T-helper 1 cell treated with Interleukin-12 subunit alpha and Interleukin-12 subunit beta and Interleukin-4 antibody, amounts not matched to agents 30 ng/mL and 1 ng/mL, for 36 hours (primary cell): ENCODE measurements around the gene ARSA. TPM values are rescaled to one million over a fixed set of nuclear protein-coding genes. Genes with fewer than 3 reads are reported as not detected.
"Not testable (repeated sequence)": the region's sequence is repeated elsewhere in the genome, so short reads cannot be mapped to it uniquely, and the experiment has no call there.

ENCODE experiments used
- intact Hi-C: fragments of 100-400 bp; cut with micrococcal nuclease; formaldehyde crosslinking; loops from one replicate; pipeline ENCODE4 v1.15.1; 2024
- total RNA-seq: library from RNA; stranded (reverse); gene quantifications from 2 replicates; pipeline ENCODE4 v1.2.3, GENCODE V29; 2022

ARSA gene
- total RNA-seq, 1 donor from 2014 or later: 60.6 TPM

DNA sequence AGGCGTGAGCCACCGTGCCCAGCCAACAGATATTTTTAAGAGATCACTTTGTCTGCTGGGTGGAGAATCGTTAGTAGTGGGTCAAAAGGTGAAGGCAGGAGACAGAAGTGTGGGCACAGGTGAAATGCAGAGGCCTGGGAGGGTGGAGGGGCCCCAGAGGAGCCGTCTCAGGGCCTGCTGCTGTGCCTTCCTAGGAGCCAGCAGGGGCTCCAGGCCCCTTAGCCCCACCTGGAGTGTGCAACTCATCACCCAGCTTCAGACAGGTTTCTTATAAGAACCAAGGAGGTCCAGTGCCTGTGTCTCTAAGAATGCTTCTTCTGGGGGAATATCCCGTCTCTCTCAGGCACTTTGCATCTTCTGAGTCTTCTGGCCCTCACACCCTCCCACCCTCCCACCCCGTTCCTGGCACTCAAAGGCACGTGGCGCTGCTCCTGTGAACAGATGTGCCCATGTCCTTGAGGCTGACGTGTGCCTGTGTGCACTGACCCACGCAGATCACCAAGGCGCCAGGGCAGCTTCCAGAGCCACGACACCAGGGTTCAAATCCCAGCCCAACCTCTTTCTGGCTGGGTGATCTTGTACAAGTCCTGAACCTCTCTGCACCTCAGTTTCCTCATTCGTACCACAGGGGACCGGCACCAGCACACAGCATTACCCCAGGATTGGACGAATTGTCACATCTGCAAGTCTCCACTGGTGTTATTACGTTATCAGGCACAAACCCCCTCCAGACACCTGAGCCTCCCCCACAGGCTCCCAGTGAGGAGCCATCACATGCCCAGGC lies 3.4 kb downstream of the ARSA start:
- intact Hi-C loops: loop anchor here (5.0 kb wide), 1 partner anchor 422 kb away; the partner anchor contains the start of gene SELENOO

DNA sequence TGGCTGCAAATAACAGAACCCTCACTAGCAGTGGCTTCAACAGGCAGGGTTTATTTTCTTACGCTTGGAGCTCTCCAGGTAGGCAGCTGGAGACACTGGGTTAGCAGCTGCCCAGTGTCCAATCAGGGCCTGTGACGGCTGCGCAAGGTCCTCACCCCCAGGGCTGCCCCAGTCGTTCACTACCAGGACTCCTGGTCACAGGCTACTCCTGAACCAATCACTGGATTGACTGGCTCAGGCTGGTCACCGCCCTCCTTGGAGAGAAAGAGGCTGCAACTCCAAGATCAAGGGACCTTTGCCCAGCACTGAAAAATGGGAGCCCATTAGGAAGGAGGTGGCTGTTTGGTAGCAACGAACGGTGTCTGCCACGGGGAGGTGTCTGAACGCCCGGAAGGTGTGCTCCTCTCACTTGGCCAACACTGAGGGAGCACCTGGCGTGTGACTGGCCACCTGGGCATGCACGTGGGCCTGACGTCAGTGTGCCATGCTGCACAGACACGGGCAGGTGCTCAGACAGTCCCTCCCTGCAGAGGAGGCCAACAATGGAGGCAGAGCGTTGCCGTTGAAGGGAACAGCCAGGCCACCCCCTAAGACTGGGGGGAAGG lies 5.1 kb downstream of the ARSA start:
- intact Hi-C loops: loop anchor here (5.0 kb wide), 1 partner anchor 421 kb away; the partner anchor contains the start of gene SELENOO

DNA sequence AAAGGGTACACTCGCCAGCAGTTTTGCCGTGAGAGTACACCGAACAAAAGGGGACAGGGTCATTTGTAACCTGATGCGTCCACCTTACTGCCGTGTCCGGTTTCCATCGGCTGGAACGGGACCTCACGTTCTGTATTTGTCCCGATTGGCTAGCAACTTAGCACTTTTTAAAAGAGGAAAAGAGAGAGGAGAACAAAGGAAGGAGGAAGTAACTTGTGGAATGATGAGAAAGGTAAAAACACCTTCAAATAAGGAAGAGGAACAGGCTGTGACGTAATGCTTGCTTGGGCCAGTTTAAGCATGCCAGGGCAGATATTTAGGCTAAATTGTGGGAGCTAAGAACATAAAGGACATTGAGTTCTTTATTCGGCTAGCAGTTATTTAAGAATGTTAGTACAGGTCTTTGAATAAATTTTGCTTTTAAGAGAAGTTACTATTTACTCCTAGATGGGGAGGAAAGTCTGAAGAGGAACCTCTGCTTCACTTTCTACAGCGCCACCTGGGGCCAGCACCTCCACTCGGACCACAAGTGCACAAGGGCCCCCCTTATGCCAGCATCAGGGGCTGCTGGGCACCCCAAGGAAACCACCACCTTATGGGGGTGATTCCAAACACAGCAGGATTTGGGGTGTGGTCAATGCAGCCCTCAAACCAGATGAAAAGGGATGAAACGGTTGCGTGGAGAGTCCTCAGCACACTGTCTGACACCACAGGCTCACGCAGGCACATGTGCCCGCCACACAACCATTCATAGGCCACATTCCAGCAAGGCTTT lies 5.8 kb downstream of the ARSA start:
- intact Hi-C loops: loop anchor here (1.0 to 5.0 kb wide), 12 partner anchors 40 to 473 kb away; partner anchors contain the start of genes CHKB, MAPK11, SBF1 and SCO2

DNA sequence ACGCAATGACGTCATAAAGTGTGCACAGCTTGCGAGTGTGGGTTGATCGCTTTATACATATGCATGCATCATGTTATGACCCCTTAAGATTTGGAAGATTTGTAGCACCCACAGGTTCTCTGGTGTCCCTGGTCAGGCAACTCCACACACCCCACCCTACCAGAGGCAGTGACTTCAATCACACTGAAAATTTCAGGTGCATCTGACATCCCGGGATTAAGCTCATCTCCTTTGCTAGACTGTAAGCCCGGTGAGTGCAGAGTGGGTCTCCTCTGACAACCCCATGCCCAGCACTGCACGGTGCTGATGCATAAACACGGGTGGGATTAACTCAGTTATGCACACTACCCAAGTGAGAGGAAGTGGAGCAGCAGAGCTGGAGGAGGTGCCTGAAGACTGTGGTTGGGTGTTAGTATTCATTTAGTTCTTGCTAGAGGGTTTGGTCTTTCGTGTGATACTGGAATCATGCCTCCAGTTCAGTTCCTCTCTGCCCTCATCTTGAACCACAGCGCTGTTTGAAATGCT lies 6.5 kb downstream of the ARSA start:
- intact Hi-C loops: loop anchor here (1.0 to 5.0 kb wide), 12 partner anchors 39 to 473 kb away; partner anchors contain the start of genes CHKB, MAPK11, SBF1 and SCO2

DNA sequence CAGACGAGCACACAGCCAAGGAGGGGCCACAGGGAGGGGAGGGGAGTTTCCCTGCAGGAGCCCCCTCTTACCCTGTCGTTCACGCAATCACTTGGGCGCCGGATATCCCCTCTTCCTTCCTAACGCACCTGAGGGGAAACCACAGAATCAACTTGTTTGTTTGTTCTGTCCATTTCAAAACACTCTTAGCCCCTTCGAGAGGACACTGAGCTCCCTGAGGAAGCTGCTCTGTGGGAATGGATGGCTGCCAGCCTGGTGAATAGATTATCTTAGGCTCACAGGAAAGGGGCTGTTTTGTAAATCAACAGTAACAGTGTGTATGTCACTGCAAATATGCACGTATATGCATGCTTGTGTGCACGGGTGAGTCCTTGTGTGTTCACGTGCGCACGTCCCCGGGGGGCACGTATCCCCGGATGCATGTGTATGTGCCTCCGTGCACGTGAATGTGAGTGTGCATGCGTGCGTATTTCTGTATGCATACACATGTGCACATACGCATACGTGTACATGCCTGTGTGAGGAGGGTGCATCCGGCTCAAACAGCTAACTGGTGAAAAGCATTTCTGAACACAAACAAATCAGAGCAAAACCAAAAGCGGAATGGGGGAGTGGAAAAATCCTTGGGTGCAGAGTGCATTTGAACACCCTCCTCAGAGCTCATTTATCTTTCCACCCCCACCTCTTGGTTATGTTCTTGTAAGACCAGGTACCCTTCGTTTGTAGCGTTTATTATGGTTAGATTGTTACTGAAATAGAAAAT lies 7.2 kb downstream of the ARSA start:
- intact Hi-C loops: loop anchor here (1.0 to 5.0 kb wide), 16 partner anchors 8 to 472 kb away; partner anchors contain the start of genes ARSA, CHKB, MAPK11 and NCAPH2

DNA sequence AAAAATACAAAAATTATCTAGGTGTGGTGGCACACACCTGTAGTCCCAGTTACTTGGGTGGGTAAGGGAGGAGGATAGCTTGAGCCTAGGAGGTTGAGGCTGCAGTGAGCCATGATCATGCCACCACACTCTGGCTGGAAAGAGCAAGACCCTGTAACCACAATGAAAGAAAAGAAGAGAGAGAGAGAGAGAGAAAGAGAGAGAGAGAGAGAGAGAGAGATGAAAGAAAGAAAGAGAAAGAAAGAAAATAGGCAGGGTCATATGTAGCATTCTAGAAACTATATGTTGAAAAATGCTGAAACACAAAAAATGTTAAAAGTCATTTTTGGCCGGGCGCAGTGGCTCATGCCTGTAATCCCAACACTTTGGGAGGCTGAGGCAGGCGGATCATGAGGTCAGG lies 13.7 kb downstream of the ARSA start:
- intact Hi-C loops: not testable (repeated sequence)

DNA sequence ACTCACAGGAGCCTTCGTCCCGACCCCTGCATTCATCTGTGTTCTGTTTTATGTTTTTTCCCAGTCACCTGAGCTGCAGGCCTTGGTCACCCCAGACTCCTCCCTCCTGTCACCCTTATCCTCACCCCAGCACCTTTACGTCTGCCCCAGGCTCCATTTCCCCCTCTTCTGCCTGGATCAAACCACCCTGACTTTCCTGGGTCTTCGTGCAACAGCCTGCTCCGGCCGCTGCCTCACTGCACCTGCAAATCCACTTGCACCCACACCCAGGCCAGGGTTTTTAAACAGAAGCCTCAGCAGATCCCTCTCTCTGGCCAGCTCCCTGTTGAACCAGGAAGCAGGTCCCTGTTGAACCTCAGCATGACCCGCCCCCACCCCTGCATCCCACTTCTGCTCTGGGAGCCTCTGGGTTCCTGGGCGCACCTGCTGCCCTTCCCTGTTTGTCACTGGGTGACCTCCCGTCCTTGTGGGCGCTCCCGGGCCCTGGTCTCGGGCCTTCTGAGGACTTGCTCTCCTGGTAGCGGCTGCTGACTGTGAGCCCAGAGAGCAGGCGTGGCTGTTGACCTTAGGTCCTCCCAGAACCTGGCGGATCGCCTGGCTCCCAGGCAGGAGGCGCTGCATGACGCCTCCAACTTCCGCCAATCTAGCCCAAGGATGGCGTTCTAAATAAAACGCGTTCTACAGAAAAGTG lies 14.5 kb downstream of the ARSA start:
- intact Hi-C loops: loop anchor here (2.0 kb wide), 1 partner anchor 51 kb away; the partner anchor contains the start of gene SYCE3

DNA sequence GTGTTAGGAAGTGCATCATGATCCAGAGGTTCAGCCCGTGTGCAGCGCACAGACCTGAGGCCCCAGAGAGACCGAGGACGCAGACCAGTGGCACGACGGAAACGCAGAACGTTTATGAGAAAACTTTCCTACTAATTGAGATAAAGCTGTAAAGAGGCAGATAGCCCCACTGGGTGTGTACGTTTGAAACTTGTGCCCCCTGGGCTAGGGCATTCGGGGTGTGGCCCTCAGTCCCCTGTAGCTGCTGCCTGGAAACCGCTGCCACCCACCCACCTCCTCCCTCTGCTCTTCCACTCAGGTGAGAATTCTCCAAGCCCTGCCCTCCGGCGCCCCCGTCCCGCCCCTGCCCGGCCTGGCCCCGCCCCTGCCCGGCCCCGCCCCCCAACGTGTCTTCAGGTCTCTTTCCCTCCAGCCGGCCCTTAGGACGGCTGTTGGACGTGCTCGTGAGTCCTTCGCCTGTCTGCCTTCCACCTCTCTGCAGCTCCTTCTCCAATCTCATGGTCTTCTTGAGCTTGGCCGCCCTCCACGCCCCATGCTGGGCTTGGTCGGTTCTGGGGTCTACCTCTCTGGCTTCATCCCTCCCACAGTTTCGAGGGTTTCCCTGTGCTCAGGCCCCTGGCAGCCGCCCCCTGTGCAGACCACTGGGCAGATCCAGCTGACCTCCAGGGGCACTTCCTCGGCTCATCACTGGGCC lies 15.3 kb downstream of the ARSA start:
- intact Hi-C loops: loop anchor here (2.0 kb wide), 1 partner anchor 50 kb away; the partner anchor contains the start of gene SYCE3

DNA sequence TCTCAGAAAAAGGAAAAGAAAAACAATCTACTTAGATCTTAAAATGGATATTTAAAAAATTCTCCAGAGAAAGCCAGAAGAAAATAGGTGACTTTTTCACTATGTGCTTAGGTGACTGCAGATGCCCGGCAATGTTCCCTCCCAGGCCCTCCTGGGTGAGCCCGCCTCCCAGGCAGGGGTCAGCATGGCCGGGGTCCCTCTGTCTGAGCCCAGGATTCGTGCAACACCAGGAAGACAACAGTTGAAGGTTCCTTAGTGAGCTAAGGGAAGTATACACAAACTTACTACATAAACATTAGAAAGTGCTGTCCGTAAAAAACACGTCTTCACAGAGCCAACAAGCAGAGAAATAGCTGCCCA lies 15.8 kb downstream of the ARSA start:
- intact Hi-C loops: loop anchor here (2.0 kb wide), 1 partner anchor 49 kb away; the partner anchor contains the start of gene SYCE3

DNA sequence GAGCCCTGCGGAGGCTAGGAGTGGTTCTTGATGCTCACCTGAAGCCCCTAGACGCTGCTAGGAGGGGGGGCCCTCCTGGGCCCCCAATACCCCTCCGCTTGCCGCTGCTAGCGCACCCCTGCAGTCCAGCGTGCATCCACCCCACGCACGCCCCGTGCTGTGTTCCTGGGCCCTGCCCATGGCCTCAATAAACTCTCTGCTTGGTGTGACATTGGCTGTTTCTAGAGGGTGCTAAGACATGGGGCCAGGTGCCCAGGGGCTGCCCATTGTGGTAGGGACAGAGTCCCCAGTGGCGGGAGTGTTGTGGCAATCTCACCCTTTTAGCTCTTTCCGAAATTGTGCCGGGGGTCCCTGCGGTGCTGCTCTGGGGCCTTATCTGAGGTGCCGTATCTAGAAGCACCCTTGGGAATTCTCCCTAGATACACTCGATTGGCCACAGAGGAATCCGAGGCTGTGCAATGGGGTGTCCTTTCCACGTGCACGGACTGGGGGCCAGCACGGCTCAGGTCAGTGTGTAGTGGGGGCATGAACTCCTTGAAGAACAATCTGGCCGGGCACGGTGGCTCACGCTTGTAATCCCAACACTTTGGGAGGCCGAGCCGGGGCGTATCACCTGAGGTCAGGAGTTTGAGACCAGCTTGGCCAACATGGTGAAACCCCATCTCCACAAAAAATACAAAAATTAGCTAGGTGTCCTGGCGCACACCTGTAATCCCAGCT lies 16.5 kb downstream of the ARSA start:
- intact Hi-C loops: loop anchor here (2.0 kb wide), 1 partner anchor 49 kb away; the partner anchor contains the start of gene SYCE3

DNA sequence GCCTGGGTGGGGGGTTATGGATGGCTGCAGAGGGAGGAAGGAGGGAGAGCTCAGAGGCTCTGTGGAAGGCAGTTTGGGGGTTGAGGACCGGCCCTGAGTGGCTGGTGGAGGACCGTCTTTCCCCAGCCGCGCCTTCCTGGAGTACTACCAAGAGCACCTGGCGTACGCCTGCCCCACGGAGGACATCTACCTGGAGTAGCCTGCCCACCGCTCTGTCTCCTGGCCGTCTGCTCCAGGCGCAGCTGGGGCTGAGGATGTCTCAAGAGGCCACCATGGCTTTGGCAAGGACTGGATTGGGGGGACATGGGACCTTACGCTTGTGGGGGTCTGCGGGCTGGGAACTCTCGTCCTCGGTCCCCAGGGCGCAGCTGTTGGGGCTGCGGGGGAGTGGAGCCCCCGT lies 17.4 kb downstream of the ARSA start:
- intact Hi-C loops: no loop called here

DNA sequence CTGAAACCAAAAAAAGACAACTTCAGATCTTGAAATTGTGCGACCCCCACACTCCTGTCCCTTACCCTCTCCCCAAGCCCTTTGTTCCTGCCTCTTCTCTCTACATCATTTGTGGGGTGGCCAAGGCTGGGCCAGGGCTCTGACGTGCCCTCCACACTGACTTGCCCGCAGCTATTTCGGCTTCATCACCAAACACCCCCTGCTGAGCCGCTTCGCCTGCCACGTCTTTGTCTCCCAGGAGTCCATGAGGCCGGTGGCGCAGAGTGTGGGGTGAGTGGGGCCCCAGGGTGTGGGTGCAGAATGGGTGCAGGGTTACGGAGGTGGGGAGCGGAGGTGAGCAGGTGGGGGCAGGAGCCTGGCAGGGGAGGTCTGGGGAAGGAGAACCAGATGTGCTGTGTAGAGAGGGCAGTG lies 17.9 kb downstream of the ARSA start:
- intact Hi-C loops: no loop called here

DNA sequence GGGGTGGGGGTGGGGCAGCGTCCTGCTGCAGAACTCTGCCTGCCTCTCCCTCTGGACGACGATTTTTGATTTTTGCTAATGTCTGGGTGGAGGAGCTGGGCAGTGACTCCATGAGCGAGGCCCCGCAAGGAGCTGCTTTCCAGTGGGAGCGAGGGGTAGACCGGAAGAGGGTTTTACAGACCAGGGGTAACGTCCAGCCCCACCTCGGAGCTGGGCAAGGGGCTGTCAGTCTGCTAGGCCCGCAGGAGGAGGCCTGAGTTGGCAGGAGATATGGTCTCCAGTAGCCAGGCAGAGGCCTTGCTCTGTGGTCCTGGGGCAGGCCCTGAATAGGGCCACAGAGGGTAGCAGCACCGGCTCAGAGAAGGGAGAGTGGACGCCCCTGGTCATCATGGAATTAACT lies 18.4 kb downstream of the ARSA start:
- intact Hi-C loops: no loop called here

DNA sequence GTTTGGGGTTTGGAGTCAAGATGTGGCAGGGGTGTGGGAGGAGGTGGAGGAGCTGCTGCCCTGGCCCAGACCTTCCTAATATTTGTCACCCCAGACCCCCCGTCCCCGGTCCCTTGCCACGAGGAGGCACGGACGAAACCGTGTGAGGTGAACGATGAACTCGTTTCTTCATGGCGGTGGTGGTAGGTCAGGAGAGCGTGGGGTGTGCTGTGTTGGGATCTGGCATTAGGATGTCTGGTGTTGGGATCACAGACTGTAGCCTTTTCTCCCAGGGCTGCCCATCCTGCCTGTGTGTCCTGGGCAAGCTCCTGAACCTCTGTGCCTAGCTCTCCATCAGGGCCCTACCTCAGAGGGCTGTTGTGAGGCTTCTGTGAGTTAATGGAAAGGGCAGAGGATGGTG lies 19.0 kb downstream of the ARSA start:
- intact Hi-C loops: no loop called here

DNA sequence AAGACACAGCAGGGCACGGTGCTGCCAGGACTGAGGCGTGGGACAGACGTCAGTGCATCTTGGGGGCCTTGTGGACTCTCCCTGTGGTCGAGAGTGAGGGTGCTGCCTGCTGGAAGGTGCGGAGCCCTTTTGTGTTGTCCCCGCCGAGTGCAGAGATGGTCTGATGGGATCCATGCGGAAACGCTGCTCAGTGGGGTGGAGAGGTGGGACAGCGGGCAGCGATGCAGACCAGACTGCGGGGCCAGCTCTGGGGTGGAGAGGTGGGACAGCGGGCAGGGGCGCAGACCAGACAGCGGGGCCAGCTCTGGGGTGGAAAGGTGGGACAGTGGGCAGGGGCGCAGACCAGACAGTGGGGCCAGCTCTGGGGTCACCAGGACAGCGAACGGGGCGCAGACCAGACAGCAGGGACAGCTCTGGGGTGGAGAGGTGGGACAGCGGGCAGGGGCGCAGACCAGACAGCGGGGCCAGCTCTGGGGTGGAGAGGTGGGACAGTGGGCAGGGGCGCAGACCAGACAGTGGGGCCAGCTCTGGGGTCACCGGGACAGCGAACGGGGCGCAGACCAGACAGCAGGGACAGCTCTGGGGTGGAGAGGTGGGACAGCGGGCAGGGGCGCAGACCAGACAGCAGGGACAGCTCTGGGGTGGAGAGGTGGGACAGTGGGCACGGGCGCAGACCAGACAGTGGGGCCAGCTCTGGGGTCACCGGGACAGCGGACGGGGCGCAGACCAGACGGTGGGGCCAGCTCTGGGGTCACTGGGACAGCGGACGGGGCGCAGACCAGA lies 19.7 kb downstream of the ARSA start:
- intact Hi-C loops: not testable (repeated sequence)

DNA sequence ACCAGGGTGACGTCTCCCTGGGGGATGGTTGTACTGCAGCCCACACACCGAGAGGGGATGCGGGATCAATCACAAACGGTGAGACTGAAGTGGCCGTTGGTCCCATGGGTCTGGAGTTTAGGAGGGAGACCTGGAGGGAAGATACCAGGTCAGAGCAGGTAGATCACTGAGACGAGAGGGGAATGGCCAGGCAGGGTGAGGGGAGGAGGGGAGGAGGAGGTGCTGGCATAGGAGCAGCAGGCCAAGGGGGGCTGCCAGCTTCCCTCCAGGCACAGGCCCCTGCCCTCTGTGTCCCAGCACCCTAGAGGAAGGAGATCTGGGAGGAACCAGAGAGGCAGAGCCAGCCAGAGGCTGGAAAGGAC lies 20.3 kb downstream of the ARSA start:
- intact Hi-C loops: no loop called here

DNA sequence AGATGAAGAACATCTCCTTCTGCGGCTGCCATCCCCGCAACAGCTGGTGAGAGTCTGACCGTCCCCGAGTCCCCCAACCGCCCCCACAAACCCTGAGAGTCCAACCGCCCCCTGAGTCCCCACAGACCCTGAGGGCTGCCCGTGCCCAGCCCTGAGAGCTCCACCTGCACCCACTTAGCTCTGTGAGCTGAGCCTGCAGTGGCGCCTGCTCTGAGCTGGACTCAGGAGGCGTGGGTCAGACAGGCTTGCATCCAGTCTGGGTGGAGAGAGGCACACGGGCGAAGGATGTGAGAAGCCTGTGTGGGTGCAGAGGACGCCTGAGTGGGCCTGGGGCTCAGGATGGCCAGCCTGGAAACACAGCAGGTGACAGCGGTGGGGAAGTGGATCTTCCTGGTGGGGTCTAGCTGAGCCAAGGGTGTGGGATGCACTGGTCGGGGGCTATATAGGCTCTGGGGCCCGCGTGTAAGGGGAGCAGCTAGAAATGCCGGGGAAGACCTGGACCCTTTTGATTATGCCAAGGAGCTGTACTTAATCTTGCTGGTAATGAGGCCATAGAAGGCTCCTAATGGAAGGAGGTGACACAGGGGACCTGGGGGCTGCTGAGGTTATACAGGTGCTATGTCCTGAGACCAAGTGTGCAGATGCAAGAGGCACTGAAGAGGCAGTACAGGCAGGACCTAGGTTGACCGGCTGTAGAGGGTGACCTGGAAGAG lies 20.9 kb downstream of the ARSA start:
- intact Hi-C loops: no loop called here
